OCI-LY3 (cell line): ENCODE results near the gene PYGB.

Experiments
- EZH2phosphoT487 ChIP-seq: fragments of 200-600 bp; shearing (Covaris generic); IDR thresholded peaks from 2 replicates; pipeline ENCODE4 v1.6.1; 2018; ENCODE audit warnings: antibody characterized with exemption, mixed run types, low read depth
- TF ChIP-seq, protein P1 (sequence below): fragments of 200-600, 300-600 bp; sonication (generic); IDR thresholded peaks from 2 replicates; pipeline ENCODE4 v1.5.1; 2014; ENCODE audit warnings: antibody characterized with exemption, low read length, low read depth

DNA sequence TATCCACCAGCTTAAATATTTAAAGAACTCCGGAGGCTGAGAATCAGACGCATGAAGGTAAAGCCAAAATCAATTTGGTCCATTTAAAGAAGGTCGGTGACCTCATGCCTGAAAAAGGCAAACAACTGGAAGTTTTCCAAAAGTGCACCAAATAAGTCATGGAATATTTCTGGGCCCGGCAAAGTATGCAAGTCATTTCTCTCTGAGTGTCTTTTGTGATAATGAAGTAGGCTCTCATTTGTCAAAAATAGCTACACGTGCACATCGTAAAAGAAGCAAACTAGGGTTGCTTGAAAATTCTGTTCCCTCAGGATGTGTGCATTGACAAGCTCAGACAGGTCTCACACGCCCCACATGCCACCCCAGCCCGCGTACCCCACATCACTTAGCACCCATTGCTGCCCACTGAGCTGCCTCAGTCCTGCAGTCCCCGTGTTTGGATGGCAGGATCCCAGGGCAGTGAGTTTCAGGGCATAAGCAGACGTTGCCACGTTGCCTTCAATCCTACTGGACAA is 20.5 kb upstream of the PYGB start:
- TF ChIP-seq, protein P1, sequence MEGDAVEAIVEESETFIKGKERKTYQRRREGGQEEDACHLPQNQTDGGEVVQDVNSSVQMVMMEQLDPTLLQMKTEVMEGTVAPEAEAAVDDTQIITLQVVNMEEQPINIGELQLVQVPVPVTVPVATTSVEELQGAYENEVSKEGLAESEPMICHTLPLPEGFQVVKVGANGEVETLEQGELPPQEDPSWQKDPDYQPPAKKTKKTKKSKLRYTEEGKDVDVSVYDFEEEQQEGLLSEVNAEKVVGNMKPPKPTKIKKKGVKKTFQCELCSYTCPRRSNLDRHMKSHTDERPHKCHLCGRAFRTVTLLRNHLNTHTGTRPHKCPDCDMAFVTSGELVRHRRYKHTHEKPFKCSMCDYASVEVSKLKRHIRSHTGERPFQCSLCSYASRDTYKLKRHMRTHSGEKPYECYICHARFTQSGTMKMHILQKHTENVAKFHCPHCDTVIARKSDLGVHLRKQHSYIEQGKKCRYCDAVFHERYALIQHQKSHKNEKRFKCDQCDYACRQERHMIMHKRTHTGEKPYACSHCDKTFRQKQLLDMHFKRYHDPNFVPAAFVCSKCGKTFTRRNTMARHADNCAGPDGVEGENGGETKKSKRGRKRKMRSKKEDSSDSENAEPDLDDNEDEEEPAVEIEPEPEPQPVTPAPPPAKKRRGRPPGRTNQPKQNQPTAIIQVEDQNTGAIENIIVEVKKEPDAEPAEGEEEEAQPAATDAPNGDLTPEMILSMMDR = no peak
- no peak for TF ChIP-seq EZH2phosphoT487
